ENCODE results near the gene RAD54L2. TPM values are rescaled to one million over a fixed set of nuclear protein-coding genes. Genes with fewer than 3 reads are reported as not detected.
A peak's percentile ranks its signal among the peaks of the same experiment; 100 is the strongest.
"Not testable (repeated sequence)": the region's sequence is repeated elsewhere in the genome, so short reads cannot be mapped to it uniquely, and the experiment has no call there.

RAD54L2 gene, protein sequence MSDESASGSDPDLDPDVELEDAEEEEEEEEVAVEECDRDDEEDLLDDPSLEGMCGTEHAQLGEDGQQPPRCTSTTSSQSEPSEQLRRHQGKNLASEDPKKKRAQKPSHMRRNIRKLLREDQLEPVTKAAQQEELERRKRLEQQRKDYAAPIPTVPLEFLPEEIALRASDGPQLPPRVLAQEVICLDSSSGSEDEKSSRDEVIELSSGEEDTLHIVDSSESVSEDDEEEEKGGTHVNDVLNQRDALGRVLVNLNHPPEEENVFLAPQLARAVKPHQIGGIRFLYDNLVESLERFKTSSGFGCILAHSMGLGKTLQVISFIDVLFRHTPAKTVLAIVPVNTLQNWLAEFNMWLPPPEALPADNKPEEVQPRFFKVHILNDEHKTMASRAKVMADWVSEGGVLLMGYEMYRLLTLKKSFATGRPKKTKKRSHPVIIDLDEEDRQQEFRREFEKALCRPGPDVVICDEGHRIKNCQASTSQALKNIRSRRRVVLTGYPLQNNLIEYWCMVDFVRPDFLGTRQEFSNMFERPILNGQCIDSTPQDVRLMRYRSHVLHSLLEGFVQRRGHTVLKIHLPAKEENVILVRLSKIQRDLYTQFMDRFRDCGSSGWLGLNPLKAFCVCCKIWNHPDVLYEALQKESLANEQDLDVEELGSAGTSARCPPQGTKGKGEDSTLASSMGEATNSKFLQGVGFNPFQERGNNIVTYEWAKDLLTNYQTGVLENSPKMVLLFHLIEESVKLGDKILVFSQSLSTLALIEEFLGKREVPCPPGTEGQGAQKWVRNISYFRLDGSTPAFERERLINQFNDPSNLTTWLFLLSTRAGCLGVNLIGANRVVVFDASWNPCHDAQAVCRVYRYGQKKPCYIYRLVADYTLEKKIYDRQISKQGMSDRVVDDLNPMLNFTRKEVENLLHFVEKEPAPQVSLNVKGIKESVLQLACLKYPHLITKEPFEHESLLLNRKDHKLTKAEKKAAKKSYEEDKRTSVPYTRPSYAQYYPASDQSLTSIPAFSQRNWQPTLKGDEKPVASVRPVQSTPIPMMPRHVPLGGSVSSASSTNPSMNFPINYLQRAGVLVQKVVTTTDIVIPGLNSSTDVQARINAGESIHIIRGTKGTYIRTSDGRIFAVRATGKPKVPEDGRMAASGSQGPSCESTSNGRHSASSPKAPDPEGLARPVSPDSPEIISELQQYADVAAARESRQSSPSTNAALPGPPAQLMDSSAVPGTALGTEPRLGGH (N-terminal part only)
- total RNA-seq (2014; rRNA removed; shearing (Covaris generic)) = 11.9 and 13.1 TPM in 2 replicates

DNA sequence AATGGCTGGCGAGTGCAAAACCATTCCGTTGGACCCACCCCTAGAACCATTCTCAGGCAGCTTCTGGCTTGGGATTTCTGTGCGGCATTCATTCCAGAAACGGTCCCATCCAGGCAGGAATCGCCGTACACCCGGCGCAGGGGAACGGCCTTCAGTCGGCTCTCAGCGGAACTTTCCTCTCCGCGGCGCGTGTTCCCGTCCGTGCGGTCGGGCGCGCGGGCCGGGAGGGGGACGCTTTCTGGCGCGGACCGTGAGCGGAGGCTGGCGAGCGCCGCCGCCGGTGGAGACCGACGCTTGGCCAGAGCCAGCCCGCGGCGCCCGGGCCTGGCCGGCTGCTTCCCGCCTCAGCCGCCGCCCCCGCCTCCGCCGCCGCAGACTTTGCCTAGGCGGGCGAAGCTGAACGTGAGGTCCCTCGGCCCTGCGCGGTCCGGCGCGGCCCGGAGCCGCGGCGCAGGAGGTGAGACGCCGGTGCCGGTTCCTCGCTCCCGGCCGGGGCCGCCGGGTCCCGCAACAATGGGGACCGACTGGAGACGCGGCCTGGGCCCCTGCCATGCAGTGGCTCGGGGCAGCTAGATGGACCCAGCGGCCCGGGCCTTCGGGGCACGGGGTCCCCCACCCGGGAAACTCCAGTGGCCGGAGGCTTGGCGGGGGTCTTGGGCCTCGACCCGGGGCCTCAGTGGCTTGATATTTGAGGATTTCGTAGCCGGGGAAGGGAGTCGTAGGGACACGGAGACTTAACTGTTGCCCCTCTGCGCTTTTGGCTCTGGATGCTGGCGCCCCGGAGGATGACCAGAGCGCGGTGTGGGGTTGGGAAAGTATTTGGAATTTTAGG, at the start of gene RAD54L2:
Gene RAD54L2, plus strand, starts transcription at position 261 of the 832 bp plus-strand sequence. CDS start 51,702 bp downstream, outside the sequence.
- in situ Hi-C loops (cut with HindIII; ENCODE audit: low sequenced_read_pairs) = no loop called here
- DNase-seq (ENCODE audit: low spot score) = peak; percentile 84

DNA sequence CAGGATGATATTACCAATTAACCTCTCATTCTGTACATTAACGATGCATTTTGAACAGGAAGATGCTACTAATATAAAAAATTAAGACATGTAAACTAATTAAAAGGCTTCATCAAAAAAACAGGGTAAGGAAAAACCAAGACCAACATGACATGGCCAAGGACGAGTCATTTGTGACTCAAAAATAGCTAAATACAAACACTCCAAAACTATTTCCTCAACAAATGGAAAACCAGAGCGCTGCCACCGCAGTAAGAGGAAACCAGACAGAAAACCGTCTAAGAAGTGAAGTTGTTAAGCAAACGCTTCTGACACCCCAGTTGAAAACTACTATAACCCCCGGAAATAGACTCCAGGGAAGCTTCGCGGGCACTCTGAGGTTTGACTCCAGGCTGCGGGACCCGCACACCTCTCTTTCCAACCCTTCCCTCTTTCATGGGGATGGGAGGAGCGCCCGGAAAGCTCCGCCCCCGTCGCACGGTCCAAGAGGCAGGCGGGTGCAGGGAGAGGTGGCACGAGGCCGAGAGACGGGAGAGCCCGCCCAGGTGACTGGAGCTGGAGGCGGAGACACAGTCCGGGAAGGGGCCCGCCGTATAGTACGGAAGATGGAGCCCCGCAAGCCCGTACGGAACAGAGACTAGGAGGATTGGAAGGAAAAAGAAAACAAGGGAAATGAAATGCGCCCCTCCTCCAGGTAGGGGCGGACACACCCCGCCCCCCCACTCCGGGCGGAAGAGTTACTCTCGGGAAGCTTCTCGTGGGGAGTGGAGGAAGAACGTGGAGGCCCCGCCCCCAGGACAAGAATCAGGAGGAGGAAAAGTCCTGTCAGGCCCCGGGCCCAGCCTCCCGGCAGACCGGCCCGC, 39.4 kb upstream of the RAD54L2 start:
- peak; percentile 90 for DNase-seq (ENCODE audit: low spot score)
- in situ Hi-C loops (cut with HindIII; ENCODE audit: low sequenced_read_pairs) = no loop called here

DNA sequence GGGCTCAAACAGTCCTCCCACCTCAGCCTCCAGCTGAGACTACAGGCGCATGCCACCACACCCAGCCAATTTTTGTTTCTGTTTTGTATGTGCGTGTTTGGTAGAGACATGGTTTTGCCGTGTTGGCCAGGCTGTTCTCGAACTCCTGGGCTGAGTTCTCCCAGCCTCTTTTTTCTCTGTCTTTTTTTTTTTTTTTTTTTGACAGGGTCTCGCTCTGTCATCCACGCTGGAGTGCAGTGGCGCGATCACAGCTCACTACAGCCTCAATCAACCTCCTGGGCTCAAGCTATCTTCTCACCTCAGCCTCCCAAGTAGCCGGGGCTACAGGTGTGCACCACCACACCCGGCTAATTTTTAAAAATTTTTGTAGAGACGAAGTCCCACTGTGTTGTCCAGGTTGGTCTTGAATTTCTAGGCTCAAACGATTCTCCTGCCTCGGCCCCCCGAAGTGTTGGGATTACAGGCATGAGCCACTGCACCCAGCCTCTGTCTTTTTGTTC, 37.8 kb upstream of the RAD54L2 start:
- in situ Hi-C loops (cut with HindIII; ENCODE audit: low sequenced_read_pairs) = no loop called here
- no peak for DNase-seq (ENCODE audit: low spot score)

DNA sequence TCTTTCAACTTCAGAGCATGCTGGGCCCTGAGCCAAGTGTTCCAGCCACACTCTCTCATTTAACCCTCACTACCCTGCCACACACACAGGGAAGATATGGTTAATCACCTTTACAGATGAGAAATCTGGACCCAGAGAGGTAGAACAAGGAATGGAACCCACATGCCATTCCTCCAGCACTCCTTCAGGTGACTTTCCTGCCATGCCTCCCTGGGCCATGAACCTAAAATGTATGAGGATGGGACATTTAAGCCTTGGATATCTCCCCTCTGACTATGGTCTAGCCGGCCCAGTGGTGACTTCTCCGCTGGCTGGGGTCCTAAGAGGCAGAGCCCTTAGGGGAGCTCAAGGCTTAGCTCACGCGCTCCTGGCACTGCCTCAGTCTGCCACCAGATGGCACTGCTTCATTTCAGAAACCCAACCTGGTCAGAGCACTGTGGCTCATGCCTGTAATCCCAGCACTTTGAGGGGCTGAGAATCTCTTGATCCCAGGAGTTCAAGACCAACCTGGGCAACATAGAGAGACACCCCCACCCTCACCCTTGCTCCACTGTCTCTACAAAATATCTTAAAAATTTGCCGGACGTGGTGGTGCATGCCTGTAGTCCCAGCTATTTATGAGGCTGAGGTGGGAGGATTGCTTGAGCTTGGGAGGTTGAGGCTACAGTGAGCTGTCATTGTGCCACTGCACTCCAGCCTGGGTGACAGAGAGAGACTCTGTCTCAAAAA, 36.5 kb upstream of the RAD54L2 start:
- in situ Hi-C loops (cut with HindIII; ENCODE audit: low sequenced_read_pairs) = no loop called here
- DNase-seq (ENCODE audit: low spot score) = peak; percentile 84

DNA sequence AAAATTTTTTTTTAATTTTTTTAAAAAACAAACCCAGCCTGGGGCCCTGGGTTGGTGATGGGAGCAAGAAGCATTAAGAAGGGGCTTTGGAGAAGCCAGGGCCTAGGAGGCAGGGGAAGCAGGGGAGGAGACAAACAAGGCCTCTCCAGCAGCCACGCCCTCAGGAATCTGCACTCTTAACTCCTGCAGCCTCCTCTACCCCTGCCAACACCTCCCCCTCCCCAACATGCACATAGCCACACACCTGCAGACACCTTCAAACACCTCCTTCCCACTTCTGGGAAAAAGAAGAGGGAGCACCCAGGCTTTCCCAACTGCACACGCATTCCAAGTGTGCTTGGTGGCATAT, 36.0 kb upstream of the RAD54L2 start:
- in situ Hi-C loops (cut with HindIII; ENCODE audit: low sequenced_read_pairs) = no loop called here
- DNase-seq (ENCODE audit: low spot score) = no peak

DNA sequence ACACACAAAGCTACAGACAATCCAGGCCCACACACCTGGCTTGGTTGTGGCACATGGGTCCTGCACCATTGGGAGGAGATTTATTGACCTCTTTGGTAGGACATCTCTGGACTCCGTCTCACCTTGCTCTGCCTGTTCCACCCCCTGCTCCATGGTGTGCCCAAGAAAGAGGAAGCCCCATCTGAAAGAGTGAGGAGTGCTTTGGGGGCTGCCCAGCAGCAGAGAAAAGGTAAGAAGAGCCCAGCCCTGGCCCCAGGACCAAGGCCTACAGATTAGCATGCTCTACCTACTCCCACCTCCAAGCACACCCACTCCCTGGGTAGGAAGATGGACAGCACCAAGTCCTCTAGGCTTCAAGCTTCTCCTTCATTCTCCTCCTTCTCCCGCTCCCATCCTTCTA, 35.5 kb upstream of the RAD54L2 start:
- in situ Hi-C loops (cut with HindIII; ENCODE audit: low sequenced_read_pairs) = no loop called here

DNA sequence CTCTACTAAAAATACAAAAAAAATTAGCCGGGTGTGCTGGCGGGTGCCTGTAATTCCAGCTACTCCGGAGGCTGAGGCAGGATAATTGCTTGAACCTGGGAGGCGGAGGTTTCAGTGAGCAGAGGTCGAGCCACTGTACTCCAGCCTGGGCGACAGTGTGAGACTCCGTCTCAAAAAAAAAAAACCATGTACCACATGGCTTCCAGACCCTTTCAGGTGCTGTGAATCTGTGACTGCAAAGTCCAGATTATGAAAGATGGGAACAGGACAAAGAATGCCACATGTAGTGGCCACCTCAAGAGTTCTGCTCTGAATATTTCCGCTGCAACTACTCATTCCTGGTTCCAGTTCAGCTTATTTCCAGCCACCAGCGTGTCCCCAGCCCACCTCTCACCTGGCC, 30.3 kb upstream of the RAD54L2 start:
- DNase-seq (ENCODE audit: low spot score) = no peak
- in situ Hi-C loops (cut with HindIII; ENCODE audit: low sequenced_read_pairs) = no loop called here

More for the DNA sequence above, 35.5 kb upstream of the RAD54L2 start:
- no peak for DNase-seq (ENCODE audit: low spot score)

DNA sequence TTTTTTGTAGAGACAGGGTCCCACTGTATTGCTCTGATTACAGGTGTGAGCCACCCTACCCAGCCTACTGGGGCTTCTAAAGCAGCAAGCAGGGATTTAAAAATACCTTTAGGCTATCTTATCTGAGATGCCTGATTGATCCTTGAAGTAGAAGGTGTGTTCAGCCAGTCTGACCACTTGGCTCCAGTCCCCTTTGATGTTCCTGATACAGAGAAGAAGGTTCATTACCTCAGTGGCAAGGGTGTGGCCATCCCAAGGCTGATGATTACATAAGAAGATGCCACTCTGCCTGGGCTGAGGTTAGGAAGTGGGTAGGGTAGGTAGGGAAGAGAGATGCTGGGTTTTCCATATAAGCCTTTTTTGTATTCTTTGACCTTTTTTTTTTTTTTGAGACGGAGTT, 27.5 kb upstream of the RAD54L2 start:
- in situ Hi-C loops (cut with HindIII; ENCODE audit: low sequenced_read_pairs) = no loop called here
- DNase-seq (ENCODE audit: low spot score) = no peak

DNA sequence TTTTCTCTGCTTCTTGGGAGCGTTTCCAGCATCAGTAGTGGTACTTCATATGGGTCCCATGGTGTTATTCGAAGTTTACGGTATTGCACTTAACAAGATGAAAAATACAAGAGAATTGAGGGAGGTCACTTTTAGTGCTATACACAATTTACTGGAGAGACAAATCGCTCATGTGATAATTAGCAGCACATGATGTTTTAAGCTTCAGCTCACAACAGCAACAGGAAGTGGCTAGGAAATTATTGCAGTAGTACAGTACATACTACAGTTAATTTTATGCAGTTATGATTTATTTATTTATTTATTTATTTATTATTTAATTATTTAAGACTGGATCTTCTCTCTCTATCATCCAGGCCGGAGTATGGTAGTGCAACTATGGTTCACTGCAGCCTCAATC, 24.3 kb upstream of the RAD54L2 start:
- in situ Hi-C loops (cut with HindIII; ENCODE audit: low sequenced_read_pairs) = no loop called here
- no peak for DNase-seq (ENCODE audit: low spot score)

DNA sequence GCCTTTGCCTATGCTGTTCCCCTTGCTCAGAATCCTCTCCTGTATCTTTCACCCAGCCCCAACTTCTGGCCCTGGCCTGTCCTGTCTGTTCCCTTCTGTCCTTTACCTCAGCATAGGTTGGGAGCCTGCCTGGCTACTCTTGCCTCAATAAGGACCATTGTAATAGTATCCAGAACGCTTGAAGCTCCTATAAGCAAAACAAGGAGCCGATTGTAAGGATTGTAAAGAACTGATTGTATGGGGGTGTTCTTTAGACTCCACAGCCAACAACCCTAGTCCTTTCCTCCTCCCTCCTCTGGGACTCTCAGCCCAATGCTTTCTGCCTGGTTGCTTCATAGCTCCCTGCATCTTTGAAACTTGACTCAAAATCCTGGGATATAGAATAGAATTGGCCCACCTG, 18.7 kb upstream of the RAD54L2 start:
- in situ Hi-C loops (cut with HindIII; ENCODE audit: low sequenced_read_pairs) = no loop called here
- DNase-seq (ENCODE audit: low spot score) = no peak

DNA sequence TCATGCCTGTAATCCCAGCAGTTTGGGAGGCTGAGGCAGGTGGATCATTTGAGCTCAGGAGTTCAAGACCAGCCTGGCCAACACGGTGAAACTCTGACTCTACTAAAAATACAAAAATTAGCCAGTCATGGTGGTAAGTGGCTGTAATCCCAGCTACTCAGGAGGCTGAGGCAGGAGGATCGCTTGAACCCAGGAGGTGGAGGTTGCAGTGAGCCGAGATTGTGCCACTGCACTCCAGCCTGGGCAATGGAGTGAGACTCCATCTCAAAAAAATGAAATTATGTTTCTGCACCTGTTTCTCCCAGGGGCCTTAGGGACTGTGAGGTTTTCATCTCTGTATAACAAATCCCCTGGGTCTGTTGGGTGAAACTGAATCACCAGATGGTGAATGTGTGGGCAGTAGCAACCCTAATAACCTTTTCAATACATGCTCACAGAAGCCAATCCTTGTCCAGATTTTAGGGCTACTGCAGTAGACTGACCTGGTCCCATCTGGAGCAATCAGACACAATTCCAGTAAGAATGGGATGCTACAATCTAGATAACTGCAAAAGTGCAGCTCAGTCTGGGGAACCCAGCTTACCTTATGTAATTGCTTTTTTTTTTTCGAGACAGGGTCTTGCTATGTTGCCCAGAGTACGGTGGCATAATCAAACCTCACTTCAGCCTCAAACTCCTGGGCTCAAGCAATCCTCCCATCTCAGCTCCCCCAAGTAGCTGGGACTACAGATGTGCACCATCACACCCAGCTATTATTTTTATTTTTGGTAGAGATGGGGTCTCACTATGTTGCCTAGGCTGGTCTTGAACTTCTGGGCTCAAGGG, 17.4 kb upstream of the RAD54L2 start:
- in situ Hi-C loops (cut with HindIII; ENCODE audit: low sequenced_read_pairs); DNase-seq (ENCODE audit: low spot score): not testable (repeated sequence)

DNA sequence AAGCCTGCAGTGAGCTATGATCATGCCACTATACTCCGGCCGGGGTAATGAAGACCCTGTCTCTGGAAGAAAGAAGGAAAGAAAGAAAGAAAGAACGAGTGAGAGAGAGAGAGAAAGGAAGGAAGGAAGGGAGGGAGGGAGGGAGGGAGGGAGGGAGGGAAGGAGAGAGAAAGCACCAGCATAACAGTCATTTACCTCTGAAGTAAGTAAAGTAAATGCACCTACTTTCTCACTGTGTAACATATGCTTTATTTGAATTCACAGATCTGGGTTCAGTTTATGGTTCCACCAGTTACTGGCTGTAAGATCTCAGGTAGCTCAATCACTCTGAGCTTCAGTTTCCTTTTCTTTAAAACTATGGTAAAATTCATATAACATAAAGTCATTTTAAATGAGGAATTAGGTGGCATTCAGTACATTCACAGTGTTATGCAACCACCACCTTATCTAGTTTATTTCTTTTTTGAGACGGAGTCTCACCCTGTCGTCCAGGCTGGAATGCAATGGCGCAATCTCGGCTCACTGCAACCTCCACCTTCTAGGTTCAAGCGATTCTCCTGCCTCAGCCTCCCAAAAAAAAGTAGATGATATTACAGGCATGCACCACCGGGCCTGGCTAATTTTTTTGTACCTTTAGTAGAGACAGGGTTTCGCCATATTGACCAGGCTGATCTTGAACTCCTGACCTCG, 16.1 kb upstream of the RAD54L2 start:
- in situ Hi-C loops (cut with HindIII; ENCODE audit: low sequenced_read_pairs) = no loop called here

DNA sequence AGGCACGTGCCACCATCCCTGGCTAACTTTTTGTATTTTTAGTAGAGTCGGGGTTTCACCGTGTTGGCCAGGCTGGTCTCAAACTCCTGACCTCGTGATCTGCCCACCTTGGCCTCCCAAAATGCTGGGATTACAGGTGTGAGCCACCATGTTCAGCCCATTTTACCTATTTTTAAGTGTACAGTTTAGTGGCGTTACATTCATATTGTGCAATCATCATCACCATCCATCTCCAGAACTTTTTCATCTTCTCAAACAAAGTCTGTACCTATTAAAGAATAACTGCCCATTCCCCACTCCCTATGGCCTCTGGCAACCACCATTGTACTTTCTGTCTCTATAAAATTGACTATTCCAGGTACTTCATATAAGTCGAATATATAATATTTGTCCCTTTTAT, 13.6 kb upstream of the RAD54L2 start:
- DNase-seq (ENCODE audit: low spot score); in situ Hi-C loops (cut with HindIII; ENCODE audit: low sequenced_read_pairs): not testable (repeated sequence)

More for the DNA sequence above, 16.1 kb upstream of the RAD54L2 start:
- DNase-seq (ENCODE audit: low spot score) = no peak

DNA sequence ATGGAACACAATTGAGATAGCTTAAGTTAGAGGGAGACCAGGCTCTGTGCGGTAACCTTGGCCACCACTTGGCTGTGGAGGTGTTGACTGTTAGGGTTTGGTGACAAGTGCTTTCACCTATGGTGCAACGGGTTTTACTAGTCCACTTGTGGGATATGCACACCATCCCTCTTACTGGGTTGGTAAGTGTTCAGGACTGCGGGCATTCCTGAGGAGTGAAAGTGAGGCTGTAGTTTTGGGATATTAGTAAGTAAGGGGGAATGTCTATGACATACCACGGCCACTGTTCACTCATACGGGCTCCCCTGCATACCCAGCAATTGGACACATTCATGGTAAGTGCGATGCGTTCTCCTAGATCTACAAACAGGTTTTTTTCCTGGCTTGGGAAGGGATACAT, 8.0 kb upstream of the RAD54L2 start:
- DNase-seq (ENCODE audit: low spot score) = no peak
- in situ Hi-C loops (cut with HindIII; ENCODE audit: low sequenced_read_pairs) = no loop called here

DNA sequence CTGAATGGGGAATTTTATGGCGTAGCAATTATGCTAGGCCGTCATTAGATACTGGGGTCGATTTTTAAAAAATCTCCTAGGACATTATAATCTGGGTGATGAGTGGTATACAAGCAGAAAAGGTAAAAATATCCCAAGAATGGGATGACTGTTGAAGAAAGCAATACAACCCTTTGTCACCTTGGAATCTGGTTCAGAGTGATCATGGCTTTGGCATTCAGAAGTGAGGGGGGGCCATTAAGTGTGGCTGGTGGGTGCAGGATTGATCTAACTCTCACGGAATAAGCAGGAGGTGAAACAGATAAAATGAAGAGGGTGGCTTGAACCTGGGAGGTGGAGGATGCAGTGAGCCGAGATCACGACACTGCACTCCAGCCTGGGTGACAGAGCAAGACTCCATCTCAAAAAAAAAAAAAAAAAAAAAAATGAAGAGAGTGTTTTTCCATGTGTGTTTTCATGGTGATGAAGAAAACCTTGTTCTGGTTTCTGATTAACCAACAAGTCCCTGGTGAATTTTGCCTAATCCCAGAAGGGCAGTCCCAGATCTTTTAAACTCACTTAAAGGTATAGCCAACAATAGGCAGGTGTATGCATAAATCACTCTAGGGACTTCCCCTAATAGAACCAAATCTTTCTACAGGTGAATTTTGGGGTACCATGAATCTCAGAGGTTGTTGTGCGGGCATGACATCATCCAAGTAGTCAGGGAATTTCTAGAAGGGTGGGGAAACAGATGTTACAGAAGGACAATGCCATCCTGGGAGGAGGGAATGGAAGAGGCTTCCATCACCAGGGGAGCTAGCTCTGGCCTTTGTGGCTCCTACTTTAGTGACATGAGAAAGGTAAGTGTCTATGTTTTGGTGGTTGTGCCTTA, 3.1 kb upstream of the RAD54L2 start:
- in situ Hi-C loops (cut with HindIII; ENCODE audit: low sequenced_read_pairs) = no loop called here
- no peak for DNase-seq (ENCODE audit: low spot score)
